GM18873 (cell line): Measurements from ENCODE around the gene KL.

ENCODE experiments used
- ATAC-seq: cut with Tn5 transposase; IDR thresholded peaks from one replicate; pipeline ENCODE4 v1.9.1; 2021; ENCODE audit warnings: mild to moderate bottlenecking, moderate library complexity, moderate number of reproducible peaks; ENCODE audit not compliant: unreplicated experiment, low FRiP score

KL gene

DNA sequence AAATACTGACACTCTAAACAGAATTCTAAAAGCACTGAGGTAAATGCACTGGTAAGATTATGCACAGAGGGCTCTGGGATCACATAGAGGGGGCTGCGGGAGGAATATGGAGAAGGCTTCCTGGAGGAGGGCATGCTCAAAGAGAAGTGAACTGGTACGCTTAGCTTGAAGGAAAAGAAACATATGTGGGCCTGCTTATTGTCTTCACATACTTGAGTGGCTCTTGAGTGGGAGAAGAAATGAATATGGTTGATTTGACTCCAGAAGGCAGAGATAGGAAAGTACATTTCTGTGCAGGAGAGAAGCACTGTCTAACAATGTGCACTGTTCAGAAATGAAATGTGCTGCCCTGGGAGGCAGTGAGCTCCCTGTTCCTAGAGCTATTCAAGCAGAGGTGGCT, 91.1 kb downstream of the KL start:
- ATAC-seq: no peak

- ATAC-seq: no peak
Measured at GRCh38 chr13:33108620-33109019, 92.4 kb downstream of the KL start.

GRCh38 chr13:33109271-33109697, 93.1 kb downstream of the KL start:
- peak; percentile 33 for ATAC-seq

DNA sequence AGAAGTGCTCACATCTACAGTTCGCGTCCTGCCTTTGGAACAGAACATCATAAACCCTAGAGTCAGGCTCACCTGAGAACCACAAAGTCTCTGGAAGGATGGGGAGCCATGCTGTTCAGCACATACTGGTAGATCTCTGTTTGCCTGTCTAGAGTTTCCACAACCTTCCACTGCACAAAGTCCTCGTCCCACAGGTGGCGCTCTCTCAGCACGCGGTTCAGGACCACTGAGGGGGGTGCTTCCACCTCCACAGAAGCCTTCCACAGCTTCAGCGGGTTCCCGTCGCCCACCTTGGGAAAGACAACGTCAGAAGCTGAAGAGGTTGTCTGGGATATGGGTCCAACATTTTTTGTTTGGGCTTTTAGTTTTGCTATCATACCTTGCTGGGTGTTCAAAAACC, 93.6 kb downstream of the KL start:
- ATAC-seq: peak; percentile 41

GRCh38 chr13:33110386-33110712, 94.1 kb downstream of the KL start:
- no peak for ATAC-seq

DNA sequence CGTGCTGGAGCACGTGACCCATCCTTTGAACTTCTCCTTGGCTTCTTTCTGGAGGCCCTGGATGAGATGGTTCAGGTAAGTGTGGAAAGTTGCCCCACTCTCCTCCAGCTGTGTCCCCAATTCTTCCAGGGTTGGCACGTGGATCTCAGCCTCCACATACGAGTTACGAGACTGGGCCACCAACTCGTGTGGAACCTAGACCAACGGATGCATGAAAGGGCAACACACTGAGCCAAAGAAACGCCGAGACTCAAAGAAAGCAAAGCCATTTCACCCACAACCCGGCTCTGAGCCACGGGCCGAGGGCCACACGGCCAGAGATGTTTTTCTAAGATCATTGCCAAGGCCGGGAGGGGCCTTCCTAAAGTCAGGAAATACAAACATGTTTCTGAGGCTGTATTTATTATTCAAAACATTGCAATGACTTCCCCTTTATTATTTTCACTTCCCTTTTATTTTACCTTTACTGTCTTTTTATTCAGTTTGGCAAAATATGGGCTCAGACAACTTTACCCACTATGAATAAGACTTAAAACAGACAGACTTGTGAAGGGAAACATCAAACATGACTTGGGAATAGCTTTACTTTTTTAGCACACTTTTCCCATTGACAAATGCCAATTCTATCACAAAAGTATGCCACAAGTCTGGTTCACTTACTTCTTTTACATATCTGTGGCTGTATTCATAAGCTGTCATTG, 94.6 kb downstream of the KL start:
- ATAC-seq: peak; percentile 36

DNA sequence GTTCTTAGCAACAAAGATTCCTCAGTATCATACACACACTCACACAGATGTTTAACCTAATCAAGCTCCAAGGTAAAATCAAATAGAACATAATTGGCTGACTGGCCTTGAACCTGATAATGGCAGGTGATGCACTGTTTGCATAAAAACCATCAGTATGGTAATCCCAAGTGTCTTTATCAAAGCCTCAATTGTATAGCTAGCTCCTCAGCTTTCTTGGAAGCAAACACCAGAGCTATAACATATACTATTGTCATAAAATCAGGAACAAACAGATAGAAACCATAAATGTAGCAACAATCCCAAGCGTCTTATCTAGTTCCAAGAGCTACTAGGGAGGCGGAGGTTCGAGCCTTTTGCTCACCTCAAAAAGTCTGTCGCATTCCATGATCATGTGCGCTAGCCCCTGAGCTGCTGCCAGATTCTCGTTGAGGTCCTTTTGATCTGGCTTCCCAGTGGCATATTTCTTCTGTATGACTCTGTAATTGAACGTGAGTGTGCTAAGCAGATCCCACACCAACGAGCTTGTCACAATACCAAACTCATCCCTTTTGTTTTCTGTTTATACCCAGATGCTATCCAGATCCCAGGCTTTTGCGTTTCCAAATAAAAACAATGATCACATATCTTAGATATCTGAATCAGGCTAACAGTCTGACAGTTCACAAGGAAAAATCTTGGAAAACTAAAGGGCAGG, 95.3 kb downstream of the KL start:
- no peak for ATAC-seq

DNA sequence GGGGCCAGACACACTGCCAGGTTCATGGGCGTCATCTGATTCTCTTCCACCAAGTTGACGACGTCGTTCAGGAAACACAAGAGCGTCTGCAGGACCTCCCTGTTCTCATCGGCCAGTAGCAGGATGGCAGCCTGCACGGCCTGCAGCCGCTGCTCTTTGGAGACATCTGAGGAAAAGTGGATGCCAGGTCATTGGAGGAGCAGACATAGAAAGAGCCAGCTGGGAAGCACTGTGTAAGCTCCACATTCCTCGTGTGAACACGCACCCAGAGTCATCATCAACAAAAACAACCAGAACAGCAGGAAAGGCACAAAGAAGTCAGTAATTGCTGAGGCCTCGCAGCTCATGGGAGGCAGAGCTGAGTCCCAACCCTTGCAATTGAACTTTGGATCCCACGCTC, 96.5 kb downstream of the KL start:
- ATAC-seq: no peak

- ATAC-seq: no peak
Measured at GRCh38 chr13:33114146-33114545, 97.9 kb downstream of the KL start.

DNA sequence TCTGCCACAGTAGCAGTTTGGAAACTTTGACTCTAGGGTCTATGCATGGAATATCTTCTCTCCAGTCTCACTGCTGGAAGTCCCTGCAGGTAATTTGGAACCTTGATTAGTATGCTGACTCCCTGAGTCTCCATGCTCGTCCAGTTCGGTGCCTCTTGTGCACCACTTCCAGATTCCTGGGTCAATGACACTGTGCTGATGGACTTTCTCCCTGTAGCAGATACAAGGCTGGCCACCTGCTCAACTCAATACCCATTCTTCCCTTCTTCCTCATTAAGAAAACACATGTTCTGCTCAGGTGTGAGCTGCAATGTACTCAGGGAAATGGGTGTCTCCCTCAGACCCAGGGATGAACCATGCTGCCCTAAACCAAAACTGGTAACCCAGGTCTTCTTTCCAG, 99.1 kb downstream of the KL start:
- ATAC-seq: no peak
